GM12878 (cell line): Measurements from ENCODE around the gene ERC2. TPM values are rescaled to one million over a fixed set of nuclear protein-coding genes. Genes with fewer than 3 reads are reported as not detected.

Experiments used
- ATAC-seq: fragments of 200-7000 bp; cut with Tn5 transposase; 3 replicates; pipeline ENCODE4 v1.9.1; 2020; ENCODE audit warnings: mild to moderate bottlenecking, moderate library complexity
- BruUV-seq: library from RNA; stranded (reverse); fragments of 400-500 nt; replicated peaks from 2 replicates; lab custom pipeline; 2021; lab: Mats Ljungman, UMichigan
- CTCF ChIA-PET: fragments of 300-600 bp; sonication (Branson Sonifier 250); formaldehyde crosslinking; extraction: SDS; loops from one replicate; lab custom pipeline; 2021; ENCODE audit warnings: inconsistent platforms; lab: Yijun Ruan, JAX
- POLR2A ChIA-PET: fragments of 350-600 bp; formaldehyde crosslinking; extraction: SDS; loops from one replicate; lab custom pipeline; 2021; ENCODE audit warnings: inconsistent platforms; lab: Charles Lee
- RAD21 ChIA-PET: fragments of 300-600 bp; sonication (Branson Sonifier 250); formaldehyde crosslinking; loops from one replicate; lab custom pipeline; 2023; ENCODE audit warnings: antibody characterized with exemption; ENCODE audit not compliant: unreplicated experiment; lab: Charles Lee
- SMC1A ChIA-PET: fragments of 300-600 bp; sonication (Branson Sonifier 250); formaldehyde crosslinking; loops from one replicate; lab custom pipeline; 2023; ENCODE audit not compliant: unreplicated experiment, uncharacterized antibody; lab: Charles Lee
- DNase-seq: peaks from one replicate; pipeline ENCODE4 v3.0.0-alpha.2; 2011; ENCODE audit warnings: low read depth, low spot score
- FAIRE-seq: peaks from 3 replicates; lab custom pipeline; 2011; peaks lifted over from hg19 to GRCh38; lab: Jason Lieb, UNC
- H2AFZ ChIP-seq: 2 replicates; pipeline ENCODE4 v1.6.0; 2011; ENCODE audit warnings: low read depth, low read length, control low read depth; ENCODE audit not compliant: control insufficient read depth
- H3K27ac ChIP-seq: 2 replicates; pipeline ENCODE4 v1.5.1; 2011; ENCODE audit warnings: control low read depth; ENCODE audit not compliant: control insufficient read depth, insufficient read depth
- H3K27me3 ChIP-seq, 2 experiments: replicated peaks in 1 of 2; 2 replicates each; pipeline versions ENCODE4 v1.6.0 to v1.6.1; 2011; ENCODE audit warnings: low read length in 1 of 2; ENCODE audit not compliant: control insufficient read depth in 2 of 2, insufficient read depth in 2 of 2
- H3K36me3 ChIP-seq, 2 experiments: 2 replicates each; pipeline ENCODE4 v1.5.1; 2011; ENCODE audit warnings: low read length in 1 of 2; ENCODE audit not compliant: control insufficient read depth in 2 of 2, insufficient read depth in 2 of 2
- H3K4me1 ChIP-seq: 2 replicates; pipeline ENCODE4 v1.6.1; 2011; ENCODE audit warnings: mild to moderate bottlenecking, low read length, moderate library complexity, mixed read lengths; ENCODE audit not compliant: control insufficient read depth, insufficient read depth
- H3K4me2 ChIP-seq: 2 replicates; pipeline ENCODE4 v1.6.0; 2011; ENCODE audit warnings: control low read depth; ENCODE audit not compliant: control insufficient read depth, insufficient read depth
- H3K4me3 ChIP-seq: fragments of 200-600 bp; sonication (generic); 2 replicates; pipeline ENCODE4 v1.5.1; 2016
- H3K79me2 ChIP-seq: 2 replicates; pipeline ENCODE4 v1.6.0; 2011; ENCODE audit warnings: low read length; ENCODE audit not compliant: control insufficient read depth, insufficient read depth
- H3K9ac ChIP-seq: 2 replicates; pipeline ENCODE4 v1.8.0; 2011; ENCODE audit warnings: low read length, control low read depth, mixed read lengths; ENCODE audit not compliant: control insufficient read depth, insufficient read depth
- H3K9me3 ChIP-seq: replicated peaks from 3 replicates; pipeline ENCODE4 v1.5.1; 2011; ENCODE audit warnings: mild to moderate bottlenecking, low read length; ENCODE audit not compliant: control insufficient read depth, insufficient read depth
- H4K20me1 ChIP-seq: 2 replicates; pipeline ENCODE4 v1.6.0; 2011; ENCODE audit not compliant: control insufficient read depth, insufficient read depth
- ATF3 ChIP-seq: IDR thresholded peaks from 2 replicates; pipeline ENCODE4 v1.6.1; 2011; ENCODE audit warnings: low read depth, mild to moderate bottlenecking, low read length, moderate library complexity, borderline replicate concordance; ENCODE audit errors: extremely low read depth
- IKZF1 ChIP-seq: fragments of 450-650 bp; conservative IDR thresholded peaks from 2 replicates; pipeline ENCODE4 v1.6.1; 2017; ENCODE audit warnings: antibody characterized with exemption, mild to moderate bottlenecking
- SUPT20H ChIP-seq: IDR thresholded peaks from 2 replicates; pipeline ENCODE4 v1.6.1; 2011; ENCODE audit warnings: low read depth, mild to moderate bottlenecking, low read length, moderate library complexity, borderline replicate concordance; ENCODE audit not compliant: control insufficient read depth
- YBX1 ChIP-seq: fragments of 450-650 bp; IDR thresholded peaks from 2 replicates; pipeline ENCODE4 v1.6.1; 2016; ENCODE audit warnings: antibody characterized with exemption
- ZNF24 ChIP-seq: fragments of 450-650 bp; IDR thresholded peaks from 2 replicates; pipeline ENCODE4 v1.6.1; 2017; ENCODE audit warnings: antibody characterized with exemption, mild to moderate bottlenecking
- WGBS: methylation state at CpG from one replicate; pipeline ENCODE4 v1.1.6; 2016; ENCODE audit warnings: low lambda C conversion rate; ENCODE audit not compliant: insufficient replicate concordance, insufficient coverage; ENCODE audit errors: missing lambda C conversion rate; 5-methylcytosine and 5-hydroxymethylcytosine counted together
- in situ Hi-C: fragments of 300-500 bp; cut with MboI; formaldehyde crosslinking; loops from 9 replicates; pipeline ENCODE4 v1.14.3; 2018; ENCODE audit warnings: mixed read lengths
- intact Hi-C: fragments of 100-400 bp; cut with micrococcal nuclease; formaldehyde crosslinking; loops from one replicate; pipeline ENCODE4 v1.14.2; 2022; ENCODE audit not compliant: unreplicated experiment
- polyA plus RNA-seq, 11 experiments: library from polyadenylated mRNA; depleted of rRNA in 4 of 11; unstranded in 6 of 11; stranded (reverse) in 5 of 11; fragments of >200 nt; fragmentation: Nextera tagmentation in 4 of 11; fragmentation: Illumina TruSeq in 1 of 11; extraction: Ambion mirVana in 4 of 11; extraction: Trizol in 1 of 11; gene quantifications; 1 replicate in 1 of 11; 2 replicates in 10 of 11; pipeline versions ENCODE4 v1.2.1 to v1.2.3, GENCODE V29; 2011 to 2016; ENCODE audit warnings: inconsistent platforms in 2 of 11, missing spikeins in 2 of 11, low read depth in 1 of 11
- total RNA-seq, 4 experiments: library from RNA; depleted of rRNA in 3 of 4; stranded (reverse); fragments of >200 nt in 3 of 4; fragmentation: Illumina TruSeq in 1 of 4; extraction: Trizol in 1 of 4; gene quantifications; 2 replicates each; pipeline versions ENCODE4 v1.2.1 to v1.2.3, GENCODE V29; 2013 to 2021

The ERC2 gene
- total and polyA plus RNA-seq, 10 of the 15 experiments (the other 5 are each of a cell fraction or from before 2014, with no cell fraction given): 0.06 to 1.4 (median 0.12) TPM; not detected in 3

GRCh38 chr3:55855311-55855710 is 613.0 kb downstream of the ERC2 start:
- H3K79me2 ChIP-seq: no peaks in the 10 kb centered on the region
- no peak overlapping the region for H2AFZ ChIP-seq
- no peaks in the 10 kb centered on the region for H4K20me1 ChIP-seq
- no peaks in the 10 kb centered on the region for H3K9me3 ChIP-seq
- DNase-seq (no peak), ATAC-seq (no peak), FAIRE-seq (no peak)
- no peaks in the 10 kb centered on the region; a peak in 2 of 4 replicates for H3K27me3 ChIP-seq
- H3K9ac ChIP-seq: no peak overlapping the region
- no TSS peak for BruUV-seq
- in situ Hi-C loops (no loop called here), intact Hi-C loops (no loop called here)
- ChIA-PET SMC1A (no interaction called here), POLR2A (no interaction called here), CTCF (no interaction called here), RAD21 (no interaction called here)
- H3K36me3 ChIP-seq: no peaks in the 10 kb centered on the region
- 14% methylated on average over 2 of the region's 2 CpGs for WGBS
- no peak overlapping the region for H3K27ac ChIP-seq
- H3K4me2 ChIP-seq: no peak overlapping the region
- no peak overlapping the region for H3K4me3 ChIP-seq
- H3K4me1 ChIP-seq: no peaks in the 10 kb centered on the region
- TF ChIP-seq ATF3 (no peak), YBX1 (no peak), SUPT20H (no peak), ZNF24 (no peak)

- no TSS peak for BruUV-seq
- H3K9me3 ChIP-seq: no peaks in the 10 kb centered on the region
- FAIRE-seq (no peak), DNase-seq (no peak), ATAC-seq (no peak)
- H3K9ac ChIP-seq: no peak overlapping the region
- no peaks in the 10 kb centered on the region; a peak in 2 of 4 replicates for H3K27me3 ChIP-seq
- no peak overlapping the region for H3K27ac ChIP-seq
- in situ Hi-C loops: no loop called here
- no peaks in the 10 kb centered on the region for H3K36me3 ChIP-seq
- ChIA-PET CTCF (no interaction called here), RAD21 (no interaction called here), SMC1A (no interaction called here), POLR2A (no interaction called here)
- WGBS: 42% methylated on average over 5 of the region's 5 CpGs
- intact Hi-C loops: no loop called here
- no peak overlapping the region for H3K4me2 ChIP-seq
- no peaks in the 10 kb centered on the region for H3K4me1 ChIP-seq
- no peak overlapping the region for H3K4me3 ChIP-seq
- no peaks in the 10 kb centered on the region for H4K20me1 ChIP-seq
- H2AFZ ChIP-seq: no peak overlapping the region
- H3K79me2 ChIP-seq: no peaks in the 10 kb centered on the region
- no peak for TF ChIP-seq IKZF1
Observed at GRCh38 chr3:55854494-55854893, 613.8 kb downstream of the ERC2 start.
